Measurements from ENCODE around the gene MSH3.

The MSH3 gene

DNA sequence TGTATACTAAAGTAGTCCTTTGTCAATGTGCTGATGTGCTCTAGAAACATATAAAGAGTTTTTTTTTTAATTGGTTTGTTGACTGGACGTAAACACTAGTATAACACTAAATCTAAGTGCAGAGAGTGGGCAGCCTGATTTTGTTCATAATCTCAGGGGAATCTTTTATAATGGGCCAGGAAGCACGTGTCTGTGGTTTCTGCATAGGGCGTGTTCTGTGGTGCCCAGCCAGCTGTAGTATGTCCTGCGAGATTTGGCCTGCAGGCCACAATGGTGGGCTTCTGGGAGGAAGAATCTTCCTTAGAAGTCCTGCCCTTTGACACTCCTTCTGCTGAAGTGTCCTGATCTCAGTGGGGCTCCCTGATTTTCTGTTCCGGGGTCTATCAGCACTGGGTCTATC is 49.3 kb downstream of the MSH3 start:
- Mint-ChIP-seq H3K36me3 (ENCODE audit: insufficient read depth) (peaks cover 11% of the 10 kb centered on the region), H3K4me1 (ENCODE audit: low read depth in 2 of 2) (peaks cover 17 to 20% of the 10 kb centered on the region in 2 donors), H3K27me3 (no peaks in the 10 kb centered on the region), H3K4me3 (peak overlapping the region in 1 of 2 donors; percentile 22), H3K9me3 (no peaks in the 10 kb centered on the region), H3K27ac (peak overlapping the region; percentile 52 to 78)
- DNase-seq = no peak
- ATAC-seq (replicated peaks) = peak; percentile 41

DNA sequence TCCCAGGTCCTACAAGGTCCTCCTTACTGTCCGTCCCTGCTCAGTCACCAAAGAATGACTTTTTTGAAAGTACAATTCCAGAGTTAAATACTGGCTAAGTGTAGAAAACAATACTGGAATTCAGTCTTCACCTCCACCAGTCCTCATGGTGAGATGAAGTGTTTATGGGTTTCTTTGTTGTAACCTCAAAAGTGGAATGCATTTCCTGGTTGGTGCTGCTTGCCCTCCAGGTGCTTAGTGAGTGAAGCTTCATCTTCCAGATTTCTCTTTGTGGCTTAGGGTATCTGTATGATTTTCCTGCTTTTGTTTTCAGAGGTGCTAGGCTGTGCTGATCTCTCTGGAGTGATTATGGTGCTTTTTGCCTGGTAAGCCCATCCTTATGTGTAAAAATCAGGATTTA is 49.8 kb downstream of the MSH3 start:
- DNase-seq = no peak
- Mint-ChIP-seq H3K27ac (peak overlapping the region in 1 of 2 donors; percentile 52), H3K4me3 (no peak overlapping the region), H3K27me3 (no peaks in the 10 kb centered on the region), H3K9me3 (no peaks in the 10 kb centered on the region), H3K36me3 (ENCODE audit: insufficient read depth) (peaks cover 15% of the 10 kb centered on the region), H3K4me1 (ENCODE audit: low read depth in 2 of 2) (peaks cover 17 to 20% of the 10 kb centered on the region in 2 donors)
- ATAC-seq (replicated peaks) = no peak

DNA sequence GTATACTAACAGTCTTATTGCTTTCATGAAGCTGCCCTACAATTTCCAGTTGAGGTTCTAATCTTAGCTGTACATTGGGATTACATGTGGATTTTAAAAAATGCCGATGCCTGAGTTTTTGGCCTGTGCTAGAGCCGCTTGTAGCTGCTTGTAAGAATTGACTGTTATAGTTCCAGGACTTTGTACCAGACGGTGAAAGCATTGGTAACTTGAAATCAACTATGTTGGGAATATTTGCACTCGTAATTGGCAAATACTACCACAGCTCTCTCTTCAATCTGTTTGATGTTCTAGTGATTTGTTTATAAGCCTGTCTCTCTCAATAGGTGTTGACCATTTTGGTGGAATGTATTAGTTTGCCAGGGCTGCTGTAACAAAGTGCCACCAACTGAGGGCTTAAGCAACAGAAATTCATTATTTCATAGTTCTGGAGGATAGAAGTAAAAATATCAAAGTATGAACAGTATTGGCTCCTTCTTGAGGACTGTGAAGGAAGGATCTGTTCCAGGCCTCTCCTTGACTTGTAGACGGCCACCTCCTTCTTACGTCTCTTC is 50.8 kb downstream of the MSH3 start:
- Mint-ChIP-seq H3K4me3 (no peak overlapping the region), H3K27me3 (no peaks in the 10 kb centered on the region), H3K36me3 (ENCODE audit: insufficient read depth) (peaks cover 13% of the 10 kb centered on the region), H3K27ac (no peak overlapping the region), H3K4me1 (ENCODE audit: low read depth in 2 of 2) (peaks cover 17 to 20% of the 10 kb centered on the region in 2 donors), H3K9me3 (no peaks in the 10 kb centered on the region)
- DNase-seq = no peak
- no peak for ATAC-seq (replicated peaks)

DNA sequence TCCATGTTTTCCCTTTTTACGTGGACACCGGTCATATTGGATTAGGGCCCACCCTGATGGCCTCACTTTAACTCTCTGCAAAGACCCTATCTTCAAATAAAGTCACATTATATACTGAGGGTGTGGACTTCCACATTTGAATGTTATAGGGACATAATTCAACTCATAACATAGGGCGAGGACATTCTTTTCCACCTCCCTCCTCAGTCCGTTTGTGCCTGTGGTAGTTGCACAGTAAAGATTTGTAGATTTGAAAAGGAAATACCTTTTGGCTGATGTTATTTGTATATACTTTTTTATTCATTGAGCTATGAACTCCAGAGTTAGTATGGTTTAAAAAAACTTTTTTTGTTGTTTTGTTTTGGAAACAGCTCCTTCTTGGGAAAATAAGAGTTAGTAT is 51.3 kb downstream of the MSH3 start:
- no peak overlapping the region for H3K4me3 Mint-ChIP-seq
- H3K36me3 Mint-ChIP-seq (ENCODE audit: insufficient read depth) = peaks cover 13% of the 10 kb centered on the region
- no peaks in the 10 kb centered on the region for H3K9me3 Mint-ChIP-seq
- no peaks in the 10 kb centered on the region for H3K27me3 Mint-ChIP-seq
- H3K27ac Mint-ChIP-seq = no peak overlapping the region
- H3K4me1 Mint-ChIP-seq (ENCODE audit: low read depth in 2 of 2) = peaks cover 17 to 20% of the 10 kb centered on the region in 2 donors
- ATAC-seq (replicated peaks) = no peak
- no peak for DNase-seq

DNA sequence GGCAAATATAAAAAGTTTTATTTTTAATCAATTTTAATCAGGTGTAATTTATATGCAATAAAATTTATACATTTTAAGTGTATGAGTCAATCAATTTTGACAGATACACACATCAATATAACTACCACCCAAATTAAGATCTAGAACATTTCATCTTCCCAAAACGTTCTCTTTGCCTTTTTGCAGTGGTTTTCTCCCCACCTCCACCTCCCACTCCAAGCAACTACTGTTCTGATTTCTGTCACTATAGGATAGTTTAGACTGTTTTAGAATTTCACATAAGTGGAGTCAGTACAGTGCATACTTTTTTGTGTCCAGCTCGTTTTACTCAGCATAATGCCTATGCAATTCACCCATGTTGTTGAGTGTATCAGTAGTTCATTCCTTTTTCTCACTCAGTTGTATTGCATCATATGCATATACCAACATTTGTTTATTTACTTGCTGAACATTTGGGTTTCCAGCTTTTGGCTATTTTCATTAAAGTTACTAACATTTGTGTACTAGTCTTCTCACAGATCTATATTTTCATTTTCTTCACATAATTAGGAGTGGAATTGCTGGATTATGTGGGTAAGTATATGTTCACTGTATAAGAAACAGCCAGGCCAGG is 52.5 kb downstream of the MSH3 start:
- no peak overlapping the region for H3K27ac Mint-ChIP-seq
- H3K4me3 Mint-ChIP-seq = no peak overlapping the region
- H3K4me1 Mint-ChIP-seq (ENCODE audit: low read depth in 2 of 2) = peaks cover 14 to 23% of the 10 kb centered on the region in 2 donors
- DNase-seq = no peak
- no peaks in the 10 kb centered on the region for H3K27me3 Mint-ChIP-seq
- ATAC-seq (replicated peaks) = no peak
- H3K36me3 Mint-ChIP-seq (ENCODE audit: insufficient read depth) = peaks cover 13% of the 10 kb centered on the region
- H3K9me3 Mint-ChIP-seq = no peaks in the 10 kb centered on the region

DNA sequence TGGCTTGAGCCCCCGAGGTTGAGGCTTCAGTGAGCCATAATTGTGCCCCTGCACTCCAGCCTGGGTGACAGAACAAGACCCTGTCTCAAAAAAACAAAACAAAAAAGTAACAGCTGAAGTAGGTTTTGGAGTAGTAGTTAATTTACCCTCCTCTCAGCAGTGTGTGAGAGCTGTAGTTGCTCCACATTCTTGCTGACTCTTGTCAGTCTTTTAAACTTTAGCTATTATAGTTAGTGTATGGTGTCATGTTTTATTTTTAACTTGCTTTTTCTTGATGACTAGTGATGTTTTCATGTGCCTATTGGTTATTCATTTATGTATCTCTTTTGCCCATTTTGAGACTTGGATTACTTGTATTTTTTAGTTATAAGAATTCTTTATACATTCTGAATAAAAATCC is 53.2 kb downstream of the MSH3 start:
- H3K27me3 Mint-ChIP-seq = no peaks in the 10 kb centered on the region
- DNase-seq = no peak
- peaks cover 14 to 24% of the 10 kb centered on the region in 2 donors for H3K4me1 Mint-ChIP-seq (ENCODE audit: low read depth in 2 of 2)
- H3K27ac Mint-ChIP-seq = no peak overlapping the region
- no peak for ATAC-seq (replicated peaks)
- peaks cover 8% of the 10 kb centered on the region for H3K36me3 Mint-ChIP-seq (ENCODE audit: insufficient read depth)
- H3K9me3 Mint-ChIP-seq = no peaks in the 10 kb centered on the region
- H3K4me3 Mint-ChIP-seq = no peak overlapping the region

DNA sequence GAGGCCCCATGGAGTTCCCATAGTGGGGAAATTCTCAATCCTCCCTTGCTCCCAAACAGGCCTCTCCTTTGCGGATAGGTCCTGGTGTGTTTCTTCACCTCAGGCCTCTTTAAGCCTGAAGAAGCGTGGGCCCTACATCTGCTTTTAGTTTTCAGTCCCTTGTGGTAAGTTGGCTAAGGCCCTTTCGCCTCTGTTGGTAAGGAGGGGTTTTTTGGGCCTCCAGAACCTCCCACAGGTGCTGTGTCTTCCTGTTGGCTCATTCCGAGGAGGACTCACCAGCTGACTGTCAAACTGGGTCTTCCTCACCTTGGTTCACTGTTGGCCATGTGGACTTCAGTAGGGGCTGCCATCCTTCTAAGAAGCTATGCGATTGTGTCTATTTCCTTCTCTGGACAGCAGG is 56.8 kb downstream of the MSH3 start:
- Mint-ChIP-seq H3K9me3 (no peaks in the 10 kb centered on the region), H3K4me1 (ENCODE audit: low read depth in 2 of 2) (peaks cover 10 to 14% of the 10 kb centered on the region in 2 donors), H3K27ac (peak overlapping the region in 1 of 2 donors; percentile 82), H3K36me3 (ENCODE audit: insufficient read depth) (peaks cover 15% of the 10 kb centered on the region), H3K4me3 (no peak overlapping the region), H3K27me3 (no peaks in the 10 kb centered on the region)
- DNase-seq (no peak), ATAC-seq (replicated peaks) (no peak)

DNA sequence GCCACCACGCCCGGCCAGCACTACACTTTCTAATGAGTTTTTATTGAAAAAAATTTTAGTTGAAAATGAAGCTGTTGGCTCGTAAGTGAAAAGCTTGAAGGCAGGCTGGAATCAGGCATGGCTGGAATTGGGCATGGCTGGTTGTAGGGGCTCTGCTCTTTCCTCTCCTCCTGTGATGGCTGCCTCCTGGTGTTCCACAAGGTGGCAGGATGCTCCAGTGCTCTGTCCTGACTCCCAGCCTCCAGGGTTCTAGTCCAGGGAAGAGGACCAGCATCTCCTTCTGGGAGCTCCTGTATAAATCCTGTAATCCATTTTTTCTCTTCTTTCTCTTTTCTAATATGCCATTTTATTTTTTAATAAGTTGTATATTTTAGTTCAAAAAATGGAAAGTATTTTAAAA is 57.5 kb downstream of the MSH3 start:
- H3K27me3 Mint-ChIP-seq = no peaks in the 10 kb centered on the region
- peak overlapping the region in 1 of 2 donors; percentile 82 for H3K27ac Mint-ChIP-seq
- DNase-seq (no peak), ATAC-seq (replicated peaks) (no peak)
- no peaks in the 10 kb centered on the region for H3K9me3 Mint-ChIP-seq
- peaks cover 10 to 14% of the 10 kb centered on the region in 2 donors for H3K4me1 Mint-ChIP-seq (ENCODE audit: low read depth in 2 of 2)
- H3K4me3 Mint-ChIP-seq = no peak overlapping the region
- peaks cover 15% of the 10 kb centered on the region for H3K36me3 Mint-ChIP-seq (ENCODE audit: insufficient read depth)

DNA sequence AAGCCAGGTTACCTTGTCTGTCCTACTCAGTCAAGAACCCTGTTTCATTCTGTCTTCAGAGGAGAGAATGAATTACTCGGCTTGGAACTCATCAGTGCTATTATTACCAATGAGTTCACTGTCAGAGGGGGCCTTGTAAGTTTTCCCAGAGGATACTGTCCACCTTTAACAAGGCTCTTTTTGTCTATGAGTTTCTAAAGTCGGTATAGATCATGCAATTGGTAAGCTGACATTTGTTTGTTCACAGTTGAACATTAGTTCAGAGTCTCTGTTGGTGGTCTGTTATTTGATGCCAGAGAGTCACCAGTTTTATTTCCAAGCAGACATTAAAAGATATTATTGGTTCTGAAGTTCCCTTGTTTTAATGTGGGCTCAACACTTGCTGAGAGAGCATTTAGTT is 58.5 kb downstream of the MSH3 start:
- H3K9me3 Mint-ChIP-seq = no peaks in the 10 kb centered on the region
- H3K36me3 Mint-ChIP-seq (ENCODE audit: insufficient read depth) = peaks cover 15% of the 10 kb centered on the region
- no peaks in the 10 kb centered on the region for H3K27me3 Mint-ChIP-seq
- no peak overlapping the region for H3K4me3 Mint-ChIP-seq
- ATAC-seq (replicated peaks) = no peak
- H3K4me1 Mint-ChIP-seq (ENCODE audit: low read depth in 2 of 2) = peaks cover 10 to 14% of the 10 kb centered on the region in 2 donors
- H3K27ac Mint-ChIP-seq = peak overlapping the region in 1 of 2 donors; percentile 73
- DNase-seq = no peak

DNA sequence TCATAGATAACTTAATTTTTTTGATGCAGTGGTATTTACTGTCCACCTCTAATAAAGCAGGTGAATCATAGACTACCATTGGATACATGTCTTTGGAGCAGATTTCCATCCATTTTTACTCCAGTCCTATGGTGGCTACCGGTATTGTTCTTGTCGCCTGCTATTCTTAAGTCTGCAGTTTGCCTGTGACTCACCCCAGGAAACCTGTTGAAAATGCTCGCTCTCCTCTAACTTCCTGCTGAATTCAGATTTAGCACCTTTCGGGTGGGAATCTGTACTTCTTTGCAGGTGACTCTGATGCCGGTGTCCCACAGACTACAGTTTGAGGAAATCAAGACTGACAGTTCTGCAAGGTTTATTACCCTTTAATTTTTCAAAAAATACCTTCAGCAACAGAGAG is 59.2 kb downstream of the MSH3 start:
- Mint-ChIP-seq H3K27ac (no peak overlapping the region), H3K27me3 (no peaks in the 10 kb centered on the region), H3K36me3 (ENCODE audit: insufficient read depth) (peaks cover 17% of the 10 kb centered on the region), H3K9me3 (no peaks in the 10 kb centered on the region), H3K4me3 (peak overlapping the region in 1 of 2 donors; percentile 18), H3K4me1 (ENCODE audit: low read depth in 2 of 2) (peaks cover 10 to 14% of the 10 kb centered on the region in 2 donors)
- DNase-seq (no peak), ATAC-seq (replicated peaks) (peak; percentile 70)

DNA sequence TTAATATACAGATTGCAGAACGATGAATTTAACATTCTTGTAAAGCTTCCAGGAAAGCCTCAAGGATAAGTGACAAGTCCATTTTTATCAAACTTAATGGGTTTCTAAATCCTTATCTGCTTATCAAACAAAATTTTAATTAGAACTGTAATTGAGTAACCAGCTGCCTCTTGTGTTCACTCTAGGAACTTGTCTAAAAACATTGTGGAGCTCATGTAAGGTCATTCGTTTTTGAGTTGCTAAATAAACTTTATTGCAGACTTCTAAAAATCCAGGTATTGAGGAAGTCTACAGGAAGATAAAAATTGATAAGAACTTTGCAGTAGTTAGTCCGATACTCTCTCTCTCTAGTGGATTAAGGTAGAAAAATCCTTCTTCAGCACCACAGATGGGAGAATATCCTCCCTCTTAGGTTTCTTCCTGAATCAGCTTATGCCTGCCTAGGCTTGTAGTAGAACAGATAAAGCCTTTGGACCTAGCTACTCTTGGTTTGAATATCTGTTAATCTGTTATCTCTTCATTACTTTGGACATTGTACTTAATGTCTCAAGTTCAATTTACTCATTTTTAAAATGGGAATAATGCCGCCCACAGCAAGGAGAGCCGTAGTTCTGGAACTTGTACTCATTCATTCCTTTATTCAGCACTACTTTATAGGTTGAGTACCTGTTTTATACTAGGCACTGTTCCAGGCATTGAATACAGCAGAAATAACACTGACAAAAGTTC is 60.3 kb downstream of the MSH3 start:
- ATAC-seq (replicated peaks) = no peak

DNA sequence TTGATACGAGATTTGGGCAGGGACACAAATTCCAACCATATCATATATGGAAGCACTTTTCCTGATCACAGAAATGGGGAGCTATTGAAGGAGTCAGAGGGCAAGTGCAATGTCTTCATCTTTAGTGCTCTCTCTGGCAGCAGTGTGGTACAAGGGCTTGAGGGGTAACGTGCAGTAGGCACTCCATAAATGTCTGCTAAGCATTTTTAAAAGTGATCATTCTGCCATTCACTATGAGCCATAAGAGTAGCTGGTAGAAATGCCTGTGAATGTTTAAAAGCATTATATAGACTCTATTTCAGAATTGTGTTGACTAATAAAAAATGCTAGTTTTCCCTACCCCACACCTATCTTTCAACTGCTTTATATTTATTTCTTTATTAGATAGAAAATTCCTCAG is 61.4 kb downstream of the MSH3 start:
- Mint-ChIP-seq H3K27me3 (no peaks in the 10 kb centered on the region), H3K4me1 (ENCODE audit: low read depth in 2 of 2) (peaks cover 10 to 16% of the 10 kb centered on the region in 2 donors), H3K4me3 (no peak overlapping the region), H3K36me3 (ENCODE audit: insufficient read depth) (peaks cover 11% of the 10 kb centered on the region), H3K9me3 (no peaks in the 10 kb centered on the region), H3K27ac (no peak overlapping the region)
- DNase-seq (no peak), ATAC-seq (replicated peaks) (no peak)

More for the DNA sequence above, 60.3 kb downstream of the MSH3 start:
- Mint-ChIP-seq H3K27ac (no peak overlapping the region), H3K4me1 (ENCODE audit: low read depth in 2 of 2) (peaks cover 10 to 14% of the 10 kb centered on the region in 2 donors), H3K36me3 (ENCODE audit: insufficient read depth) (peaks cover 11% of the 10 kb centered on the region), H3K27me3 (no peaks in the 10 kb centered on the region), H3K9me3 (no peaks in the 10 kb centered on the region), H3K4me3 (no peak overlapping the region)
- DNase-seq = no peak

DNA sequence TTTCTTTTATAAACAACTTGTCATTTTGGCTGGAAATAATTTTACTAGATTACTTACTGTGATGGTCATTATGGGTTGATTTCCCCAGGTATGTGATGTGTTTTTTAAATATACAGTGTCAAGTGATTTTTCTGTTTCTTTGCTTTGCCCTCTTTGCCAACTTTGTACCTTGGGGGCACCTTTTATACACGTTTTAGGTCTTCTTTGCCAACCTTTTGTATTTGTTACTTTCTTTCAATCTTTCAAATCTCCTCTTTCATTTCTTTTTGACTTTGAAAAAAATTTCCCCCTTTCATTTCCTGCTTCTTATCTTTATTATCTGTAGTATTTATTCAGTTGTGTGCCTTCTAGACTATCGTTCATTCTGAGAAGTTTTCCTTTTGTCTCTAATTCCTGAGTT is 65.7 kb downstream of the MSH3 start:
- H3K36me3 Mint-ChIP-seq (ENCODE audit: insufficient read depth) = peaks cover 7% of the 10 kb centered on the region
- H3K27me3 Mint-ChIP-seq = no peaks in the 10 kb centered on the region
- DNase-seq = no peak
- no peak for ATAC-seq (replicated peaks)
- H3K4me3 Mint-ChIP-seq = no peak overlapping the region
- H3K9me3 Mint-ChIP-seq = no peaks in the 10 kb centered on the region
- peaks cover 3 to 7% of the 10 kb centered on the region in 2 donors for H3K4me1 Mint-ChIP-seq (ENCODE audit: low read depth in 2 of 2)
- no peak overlapping the region for H3K27ac Mint-ChIP-seq

DNA sequence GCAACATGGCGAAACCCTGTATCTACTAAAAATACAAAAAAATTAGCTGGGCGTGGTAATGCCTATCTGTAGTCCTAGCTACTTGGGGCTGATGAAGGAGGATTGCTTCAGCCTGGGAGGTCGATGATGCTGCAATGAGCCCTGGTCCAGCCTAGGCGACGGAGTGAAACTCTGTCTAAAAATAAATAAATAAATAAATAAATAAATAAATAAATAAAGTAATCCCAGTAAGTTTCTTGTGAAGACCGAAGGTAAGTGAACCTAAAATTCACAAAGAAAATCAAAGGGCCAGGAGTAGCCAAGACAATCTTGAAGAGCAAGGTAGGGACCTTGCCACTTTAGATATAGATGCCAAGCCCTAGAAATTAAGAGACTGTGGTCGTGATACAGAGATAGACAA is 68.5 kb downstream of the MSH3 start:
- Mint-ChIP-seq H3K27me3 (no peaks in the 10 kb centered on the region), H3K36me3 (ENCODE audit: insufficient read depth) (peaks cover 10% of the 10 kb centered on the region)

More for the DNA sequence above, 68.5 kb downstream of the MSH3 start:
- H3K27ac Mint-ChIP-seq = no peak overlapping the region
- H3K9me3 Mint-ChIP-seq = no peaks in the 10 kb centered on the region
- ATAC-seq (replicated peaks) = no peak
- no peak for DNase-seq
- peaks cover 0 to 3% of the 10 kb centered on the region in 2 donors for H3K4me1 Mint-ChIP-seq (ENCODE audit: low read depth in 2 of 2)
- no peak overlapping the region for H3K4me3 Mint-ChIP-seq

All from effector memory CD8-positive, alpha-beta T cell (primary cell).